WTC11 (cell line): ENCODE data around the gene TPM4. TPM values are rescaled to one million over a fixed set of nuclear protein-coding genes. Genes with fewer than 3 reads are reported as not detected.
A peak's percentile ranks its signal among the peaks of the same experiment; 100 is the strongest.

Experiments
- ATAC-seq: fragments of 200-7000 bp; cut with Tn5 transposase; 2 replicates; pipeline ENCODE4 v1.10.0; 2021; ENCODE audit warnings: mild to moderate bottlenecking, moderate library complexity
- Bru-seq: library from RNA; stranded (reverse); fragments of 400-500 nt; gene quantifications from one replicate; lab custom pipeline; 2021; lab: Mats Ljungman, UMichigan
- CTCF ChIA-PET: fragments of 300-600 bp; sonication (Branson Sonifier 250); formaldehyde crosslinking; loops from one replicate; lab custom pipeline; 2021; ENCODE audit warnings: antibody characterized with exemption; lab: Charles Lee
- POLR2A ChIA-PET: fragments of 350-600 bp; sonication (Branson Sonifier 250); formaldehyde crosslinking; loops from one replicate; lab custom pipeline; 2021; ENCODE audit warnings: antibody characterized with exemption; lab: Charles Lee
- DNase-seq: peaks from one replicate; pipeline ENCODE4 v3.0.0; 2021; ENCODE audit warnings: low spot score
- H3K27ac Mint-ChIP-seq: 2 replicates; pipeline ENCODE4 v1.8.0; 2021; ENCODE audit warnings: mixed read lengths
- H3K27me3 Mint-ChIP-seq: 2 replicates; pipeline ENCODE4 v1.8.0; 2021; ENCODE audit warnings: low read depth, mild to moderate bottlenecking, moderate library complexity, mixed read lengths
- H3K36me3 Mint-ChIP-seq: 2 replicates; pipeline ENCODE4 v1.8.0; 2021; ENCODE audit warnings: mixed read lengths
- H3K4me1 Mint-ChIP-seq: 2 replicates; pipeline ENCODE4 v1.8.0; 2022; ENCODE audit warnings: mixed read lengths
- H3K4me3 Mint-ChIP-seq: 2 replicates; pipeline ENCODE4 v1.8.0; 2021; ENCODE audit warnings: mild to moderate bottlenecking, moderate library complexity, mixed read lengths
- H3K9me3 Mint-ChIP-seq: 2 replicates; pipeline ENCODE4 v1.8.0; 2021; ENCODE audit warnings: mixed read lengths
- CREB1 ChIP-seq: sonication (generic); formaldehyde crosslinking; IDR thresholded peaks from 2 replicates; pipeline ENCODE4 v1.8.0; 2023; ENCODE audit warnings: mild to moderate bottlenecking, missing genetic modification reagents
- ELF4 ChIP-seq: sonication (generic); formaldehyde crosslinking; IDR thresholded peaks from 2 replicates; pipeline ENCODE4 v1.8.1; 2022; ENCODE audit warnings: low read depth, mild to moderate bottlenecking, moderate library complexity, missing genetic modification reagents
- ESRRA ChIP-seq: sonication (generic); formaldehyde crosslinking; IDR thresholded peaks from 2 replicates; pipeline ENCODE4 v1.8.1; 2022; ENCODE audit warnings: mild to moderate bottlenecking, missing genetic modification reagents, borderline replicate concordance
- ETV6 ChIP-seq: sonication (generic); formaldehyde crosslinking; IDR thresholded peaks from 2 replicates; pipeline ENCODE4 v1.8.1; 2022; ENCODE audit warnings: mild to moderate bottlenecking, missing genetic modification reagents
- FOXJ3 ChIP-seq: sonication (generic); formaldehyde crosslinking; IDR thresholded peaks from 2 replicates; pipeline ENCODE4 v1.9.0; 2021; ENCODE audit warnings: missing genetic modification reagents, mild to moderate bottlenecking, borderline replicate concordance
- FOXK1 ChIP-seq: sonication (generic); formaldehyde crosslinking; IDR thresholded peaks from 2 replicates; pipeline ENCODE4 v1.8.0; 2022; ENCODE audit warnings: mild to moderate bottlenecking, moderate library complexity, missing genetic modification reagents
- GABPB1 ChIP-seq: sonication (generic); formaldehyde crosslinking; IDR thresholded peaks from 2 replicates; pipeline ENCODE4 v1.8.1; 2023; ENCODE audit warnings: mild to moderate bottlenecking, missing genetic modification reagents
- GTF2I ChIP-seq: fragments of 250-450 bp; sonication (Bioruptor Pico); conservative IDR thresholded peaks from 2 replicates; pipeline ENCODE4 v1.4.0; 2021; ENCODE audit warnings: mild to moderate bottlenecking
- HMGA2 ChIP-seq: fragments of 250-450 bp; sonication (Bioruptor Pico); IDR thresholded peaks from 2 replicates; pipeline ENCODE4 v1.4.0; 2021; ENCODE audit warnings: mild to moderate bottlenecking, moderate library complexity
- IRF2 ChIP-seq: sonication (generic); formaldehyde crosslinking; IDR thresholded peaks from 2 replicates; pipeline ENCODE4 v1.8.0; 2022; ENCODE audit warnings: low read depth, missing genetic modification reagents, borderline replicate concordance
- JAZF1 ChIP-seq: fragments of 250-450 bp; sonication (Bioruptor Pico); IDR thresholded peaks from 2 replicates; pipeline ENCODE4 v1.9.0; 2021; ENCODE audit warnings: moderate library complexity, mild to moderate bottlenecking, inconsistent platforms
- MXD4 ChIP-seq: fragments of 250-450 bp; sonication (Bioruptor Pico); IDR thresholded peaks from 2 replicates; pipeline ENCODE4 v1.8.0; 2021; ENCODE audit warnings: mild to moderate bottlenecking, moderate library complexity, borderline replicate concordance
- NFE2L1 ChIP-seq: sonication (generic); formaldehyde crosslinking; IDR thresholded peaks from 2 replicates; pipeline ENCODE4 v1.8.1; 2023; ENCODE audit warnings: missing genetic modification reagents
- NR1H2 ChIP-seq: sonication (generic); formaldehyde crosslinking; IDR thresholded peaks from 2 replicates; pipeline ENCODE4 v1.9.0; 2021; ENCODE audit warnings: mild to moderate bottlenecking, moderate library complexity, missing genetic modification reagents
- SMAD4 ChIP-seq: sonication (generic); formaldehyde crosslinking; IDR thresholded peaks from 2 replicates; pipeline ENCODE4 v1.8.0; 2022; ENCODE audit warnings: mild to moderate bottlenecking, missing genetic modification reagents
- SP1 ChIP-seq: sonication (generic); formaldehyde crosslinking; conservative IDR thresholded peaks from 2 replicates; pipeline ENCODE4 v1.8.1; 2022; ENCODE audit warnings: missing genetic modification reagents
- TEAD4 ChIP-seq: sonication (generic); formaldehyde crosslinking; IDR thresholded peaks from 2 replicates; pipeline ENCODE4 v1.8.0; 2022; ENCODE audit warnings: mild to moderate bottlenecking, missing genetic modification reagents
- ZNF423 ChIP-seq: fragments of 250-450 bp; sonication (Bioruptor Pico); IDR thresholded peaks from 2 replicates; pipeline ENCODE4 v2.1.2; 2022; ENCODE audit warnings: mild to moderate bottlenecking, moderate library complexity
- ZNF671 ChIP-seq: fragments of 250-450 bp; sonication (Bioruptor Pico); IDR thresholded peaks from 2 replicates; pipeline ENCODE4 v1.8.0; 2021; ENCODE audit warnings: mild to moderate bottlenecking
- long read RNA-seq, 3 experiments: library from RNA in 1 of 3; library from capped mRNA in 1 of 3; library from polyadenylated mRNA in 1 of 3; unstranded in 2 of 3; stranded (forward) in 1 of 3; transcript quantifications; one replicate each; pipeline ENCODE4 v2.0.0, GENCODE V29; 2021
- total RNA-seq: library from RNA; stranded (reverse); gene quantifications from 3 replicates; pipeline ENCODE4 v1.2.3, GENCODE V29; 2021
- TF ChIP-seq, protein P1 (sequence below): fragments of 250-450 bp; sonication (Bioruptor Pico); conservative IDR thresholded peaks from 2 replicates; pipeline ENCODE4 v1.9.0; 2021; ENCODE audit warnings: mild to moderate bottlenecking
- TF ChIP-seq, protein P2 (sequence below): sonication (generic); formaldehyde crosslinking; IDR thresholded peaks from 2 replicates; pipeline ENCODE4 v1.8.1; 2022; ENCODE audit warnings: low read depth, mild to moderate bottlenecking, moderate library complexity, missing genetic modification reagents, borderline replicate concordance
- TF ChIP-seq, protein P3 (sequence below): sonication (generic); formaldehyde crosslinking; IDR thresholded peaks from 2 replicates; pipeline ENCODE4 v1.8.0; 2022; ENCODE audit warnings: mild to moderate bottlenecking, missing genetic modification reagents
- TF ChIP-seq, protein P4 (sequence below): sonication (generic); formaldehyde crosslinking; IDR thresholded peaks from 2 replicates; pipeline ENCODE4 v1.8.1; 2023; ENCODE audit warnings: mild to moderate bottlenecking, missing genetic modification reagents
- TF ChIP-seq, protein P5 (sequence below): sonication (generic); formaldehyde crosslinking; IDR thresholded peaks from 2 replicates; pipeline ENCODE4 v1.8.1; 2022; ENCODE audit warnings: mild to moderate bottlenecking, moderate library complexity, missing genetic modification reagents

The TPM4 gene
- total RNA-seq (302 to 327 TPM (median 323 TPM) in 3 replicates), Bru-seq, nascent RNA (percentile 93 among the genes with signal in this experiment)
- long read RNA-seq, experiment 1, transcript TPM4-213 (1 exons, 2,672 nt), result minor isoform, 49 of 1,909 reads
- long read RNA-seq, experiment 1, transcript TPM4-201 (8 exons, 2,666 nt), result major isoform, 1,707 of 1,909 reads
- long read RNA-seq, experiment 1, partial matches to known transcripts, result 75 of 1,909 reads
- long read RNA-seq, experiment 1, other reads (novel, unspliced or antisense), result 76 of 1,909 reads
- long read RNA-seq, experiment 2, transcript TPM4-213 (1 exons, 2,672 nt), result minor isoform, 115 of 491 reads
- long read RNA-seq, experiment 2, transcript TPM4-201 (8 exons, 2,666 nt), result major isoform, 120 of 491 reads
- long read RNA-seq, experiment 2, partial matches to known transcripts, result 112 of 491 reads
- long read RNA-seq, experiment 2, other reads (novel, unspliced or antisense), result 144 of 491 reads
- long read RNA-seq, experiment 3, transcript TPM4-213 (1 exons, 2,672 nt), result major isoform, 23 of 52 reads
- long read RNA-seq, experiment 3, transcript TPM4-201 (8 exons, 2,666 nt), result minor isoform, 17 of 52 reads
- long read RNA-seq, experiment 3, partial matches to known transcripts, result 7 of 52 reads
- long read RNA-seq, experiment 3, other reads (novel, unspliced or antisense), result 5 of 52 reads

DNA sequence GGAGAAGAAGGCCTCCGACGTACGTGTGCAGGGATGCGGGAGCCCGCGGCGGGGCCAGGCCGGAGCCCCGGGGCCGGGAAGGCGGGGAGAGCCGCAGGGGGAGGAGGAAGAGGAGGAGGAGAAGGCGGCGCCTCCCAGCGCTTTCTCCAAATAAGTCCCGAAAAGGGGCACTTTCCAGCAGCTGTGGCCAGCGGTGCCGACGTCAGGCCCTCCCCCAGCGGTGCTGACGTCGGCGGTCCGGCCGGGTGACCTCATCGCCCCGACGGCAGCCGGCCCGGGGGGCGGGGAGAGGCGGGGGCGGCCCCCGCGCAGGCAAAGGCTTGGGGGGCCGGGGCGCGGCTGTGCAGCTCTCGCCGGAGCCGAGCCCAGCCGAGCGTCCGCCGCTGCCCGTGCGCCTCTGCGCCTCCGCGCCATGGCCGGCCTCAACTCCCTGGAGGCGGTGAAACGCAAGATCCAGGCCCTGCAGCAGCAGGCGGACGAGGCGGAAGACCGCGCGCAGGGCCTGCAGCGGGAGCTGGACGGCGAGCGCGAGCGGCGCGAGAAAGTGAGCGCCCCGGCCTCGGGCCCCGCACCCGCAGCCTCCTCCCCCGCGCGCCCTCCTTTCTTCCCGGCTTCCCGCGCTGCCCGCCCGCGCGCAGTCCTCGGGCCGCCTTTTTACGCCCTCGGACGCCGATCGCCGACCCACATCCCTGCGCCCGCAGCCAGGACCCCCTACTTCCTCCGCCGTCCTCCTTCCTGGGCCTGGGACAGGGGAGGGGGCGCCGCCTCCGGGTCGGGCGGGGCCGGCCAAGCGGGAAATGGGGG, at the start of gene TPM4:
TSS of gene TPM4 (plus strand) at position 342 of the 804 bp plus-strand sequence. CDS start at position 413, 71 bp downstream.
- peak; percentile 76 for ATAC-seq
- CTCF ChIA-PET, result interaction anchor here (0.6 to 8.9 kb wide), 8 partner anchors 9 to 281 kb away, joined by 3 to 100 read pairs (median 6); no protein-coding TSS in a partner anchor
- H3K4me3 Mint-ChIP-seq, result peak within 1 kb of the TSS; percentile 85
- TF ChIP-seq GTF2I (CRISPR knock-in tag) (no peak), TEAD4 (CRISPR knock-in tag) (no peak), JAZF1 (CRISPR knock-in tag) (no peak), FOXJ3 (CRISPR knock-in tag) (no peak), ETV6 (CRISPR knock-in tag) (no peak), IRF2 (CRISPR knock-in tag) (no peak), FOXK1 (no peak), GABPB1 (no peak), MXD4 (CRISPR knock-in tag) (no peak), HMGA2 (CRISPR knock-in tag) (no peak), NFE2L1 (CRISPR knock-in tag) (no peak), SP1 (peak; percentile 66; the same call in 1 of the 2 replicates), CREB1 (CRISPR knock-in tag) (no peak), ZNF423 (no peak), NR1H2 (no peak), SMAD4 (CRISPR knock-in tag) (no peak), ESRRA (CRISPR knock-in tag) (no peak), ELF4 (CRISPR knock-in tag) (peak; percentile 51; the same call in 1 of the 2 replicates), ZNF671 (CRISPR knock-in tag) (no peak)
- TF ChIP-seq, protein P1, sequence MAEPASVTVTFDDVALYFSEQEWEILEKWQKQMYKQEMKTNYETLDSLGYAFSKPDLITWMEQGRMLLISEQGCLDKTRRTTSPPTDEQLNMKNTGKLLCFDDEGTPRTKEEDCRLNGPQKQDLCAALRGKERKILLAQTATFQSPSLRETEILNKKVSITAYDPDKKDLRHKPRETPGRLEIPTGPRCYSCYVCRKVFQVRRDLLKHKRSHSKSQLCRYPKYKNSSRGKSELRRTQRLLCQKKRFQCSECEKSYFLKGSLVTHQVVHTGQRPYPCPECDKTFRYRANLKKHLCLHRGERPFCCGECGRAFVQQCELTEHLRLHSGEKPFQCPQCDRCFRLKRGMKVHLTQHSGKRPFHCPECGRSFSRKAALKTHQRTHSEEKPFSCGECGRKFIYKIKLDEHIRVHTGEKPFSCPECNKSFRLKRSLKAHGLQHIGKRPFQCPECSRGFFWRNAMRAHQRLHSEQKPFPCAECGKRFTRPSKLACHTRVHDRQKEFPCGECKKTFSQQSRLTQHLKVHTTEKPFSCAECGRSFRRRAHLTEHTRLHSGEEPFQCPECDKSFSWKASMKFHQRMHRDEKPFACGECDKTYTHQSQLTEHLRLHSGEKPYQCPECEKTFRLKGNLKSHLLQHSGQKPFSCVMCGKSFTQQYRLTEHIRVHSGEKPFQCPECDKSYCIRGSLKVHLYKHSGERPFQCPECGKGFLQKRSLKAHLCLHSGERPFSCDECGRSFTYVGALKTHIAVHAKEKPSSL, result no peak
- TF ChIP-seq, protein P2, sequence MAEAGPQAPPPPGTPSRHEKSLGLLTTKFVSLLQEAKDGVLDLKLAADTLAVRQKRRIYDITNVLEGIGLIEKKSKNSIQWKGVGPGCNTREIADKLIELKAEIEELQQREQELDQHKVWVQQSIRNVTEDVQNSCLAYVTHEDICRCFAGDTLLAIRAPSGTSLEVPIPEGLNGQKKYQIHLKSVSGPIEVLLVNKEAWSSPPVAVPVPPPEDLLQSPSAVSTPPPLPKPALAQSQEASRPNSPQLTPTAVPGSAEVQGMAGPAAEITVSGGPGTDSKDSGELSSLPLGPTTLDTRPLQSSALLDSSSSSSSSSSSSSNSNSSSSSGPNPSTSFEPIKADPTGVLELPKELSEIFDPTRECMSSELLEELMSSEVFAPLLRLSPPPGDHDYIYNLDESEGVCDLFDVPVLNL (CRISPR knock-in tag), result peak; percentile 46; the same call in 1 of the 2 replicates
- TF ChIP-seq, protein P3, sequence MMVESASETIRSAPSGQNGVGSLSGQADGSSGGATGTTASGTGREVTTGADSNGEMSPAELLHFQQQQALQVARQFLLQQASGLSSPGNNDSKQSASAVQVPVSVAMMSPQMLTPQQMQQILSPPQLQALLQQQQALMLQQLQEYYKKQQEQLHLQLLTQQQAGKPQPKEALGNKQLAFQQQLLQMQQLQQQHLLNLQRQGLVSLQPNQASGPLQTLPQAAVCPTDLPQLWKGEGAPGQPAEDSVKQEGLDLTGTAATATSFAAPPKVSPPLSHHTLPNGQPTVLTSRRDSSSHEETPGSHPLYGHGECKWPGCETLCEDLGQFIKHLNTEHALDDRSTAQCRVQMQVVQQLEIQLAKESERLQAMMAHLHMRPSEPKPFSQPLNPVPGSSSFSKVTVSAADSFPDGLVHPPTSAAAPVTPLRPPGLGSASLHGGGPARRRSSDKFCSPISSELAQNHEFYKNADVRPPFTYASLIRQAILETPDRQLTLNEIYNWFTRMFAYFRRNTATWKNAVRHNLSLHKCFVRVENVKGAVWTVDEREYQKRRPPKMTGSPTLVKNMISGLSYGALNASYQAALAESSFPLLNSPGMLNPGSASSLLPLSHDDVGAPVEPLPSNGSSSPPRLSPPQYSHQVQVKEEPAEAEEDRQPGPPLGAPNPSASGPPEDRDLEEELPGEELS (CRISPR knock-in tag), result peak; percentile 66; the same call in 1 of the 2 replicates
- TF ChIP-seq, protein P4, sequence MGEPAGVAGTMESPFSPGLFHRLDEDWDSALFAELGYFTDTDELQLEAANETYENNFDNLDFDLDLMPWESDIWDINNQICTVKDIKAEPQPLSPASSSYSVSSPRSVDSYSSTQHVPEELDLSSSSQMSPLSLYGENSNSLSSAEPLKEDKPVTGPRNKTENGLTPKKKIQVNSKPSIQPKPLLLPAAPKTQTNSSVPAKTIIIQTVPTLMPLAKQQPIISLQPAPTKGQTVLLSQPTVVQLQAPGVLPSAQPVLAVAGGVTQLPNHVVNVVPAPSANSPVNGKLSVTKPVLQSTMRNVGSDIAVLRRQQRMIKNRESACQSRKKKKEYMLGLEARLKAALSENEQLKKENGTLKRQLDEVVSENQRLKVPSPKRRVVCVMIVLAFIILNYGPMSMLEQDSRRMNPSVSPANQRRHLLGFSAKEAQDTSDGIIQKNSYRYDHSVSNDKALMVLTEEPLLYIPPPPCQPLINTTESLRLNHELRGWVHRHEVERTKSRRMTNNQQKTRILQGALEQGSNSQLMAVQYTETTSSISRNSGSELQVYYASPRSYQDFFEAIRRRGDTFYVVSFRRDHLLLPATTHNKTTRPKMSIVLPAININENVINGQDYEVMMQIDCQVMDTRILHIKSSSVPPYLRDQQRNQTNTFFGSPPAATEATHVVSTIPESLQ (CRISPR knock-in tag), result no peak
- TF ChIP-seq, protein P5, sequence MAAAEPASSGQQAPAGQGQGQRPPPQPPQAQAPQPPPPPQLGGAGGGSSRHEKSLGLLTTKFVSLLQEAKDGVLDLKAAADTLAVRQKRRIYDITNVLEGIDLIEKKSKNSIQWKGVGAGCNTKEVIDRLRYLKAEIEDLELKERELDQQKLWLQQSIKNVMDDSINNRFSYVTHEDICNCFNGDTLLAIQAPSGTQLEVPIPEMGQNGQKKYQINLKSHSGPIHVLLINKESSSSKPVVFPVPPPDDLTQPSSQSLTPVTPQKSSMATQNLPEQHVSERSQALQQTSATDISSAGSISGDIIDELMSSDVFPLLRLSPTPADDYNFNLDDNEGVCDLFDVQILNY (CRISPR knock-in tag), result peak; percentile 37

More for the DNA sequence above, at the start of gene TPM4:
- H3K36me3 Mint-ChIP-seq, result peaks cover 11% of the 10 kb centered on the region; the same call in 1 of the 2 replicates
- H3K27ac Mint-ChIP-seq, result peak within 1 kb of the TSS; percentile 98
- POLR2A ChIA-PET, result interaction anchor here (0.6 to 2.5 kb wide), 17 partner anchors 8 to 1039 kb away, joined by 3 to 17 read pairs (median 4); partner anchors contain the start of genes FAM32A and RAB8A
- H3K27me3 Mint-ChIP-seq, result no peaks in the 10 kb centered on the region
- peak; percentile 89 for DNase-seq
- no peaks in the 10 kb centered on the region for H3K9me3 Mint-ChIP-seq
- peaks cover 56% of the 10 kb centered on the region for H3K4me1 Mint-ChIP-seq
